ENCODE data around the gene CELF1. TPM values are rescaled to one million over a fixed set of nuclear protein-coding genes. Genes with fewer than 3 reads are reported as not detected.
A peak's percentile ranks its signal among the peaks of the same experiment; 100 is the strongest.

The CELF1 gene
- total RNA-seq, 4 donors from 2014 or later, result 82.9 to 248 (median 96.7) TPM

DNA sequence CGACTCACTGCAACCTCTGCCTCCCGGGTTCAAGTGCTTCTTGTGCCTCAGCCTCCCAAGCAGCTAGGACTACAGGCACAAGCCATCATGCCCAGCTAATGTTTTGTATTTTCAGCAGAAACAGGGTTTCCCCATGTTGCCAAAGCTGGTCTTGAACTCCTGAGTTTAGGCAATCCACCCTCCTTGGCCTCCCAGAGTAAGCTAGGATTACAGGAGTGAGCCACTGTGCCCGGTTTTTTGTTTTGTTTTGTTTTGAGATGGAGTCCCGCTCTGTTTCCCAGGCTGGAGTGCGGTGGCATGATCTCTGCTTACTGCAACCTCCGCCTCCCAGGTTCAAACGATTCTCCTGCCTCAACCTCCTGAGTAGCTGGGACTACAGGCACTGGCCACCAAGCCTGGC is 41.0 kb downstream of the CELF1 start:
- intact Hi-C loops (cut with DNase I; ENCODE audit: low total_unique reads), result no loop called here
- H3K27ac ChIP-seq, result peak overlapping the region in 1 of 4 donors; percentile 1
- in situ Hi-C loops (cut with MboI; ENCODE audit: low pct_ligation_motif_present in 1 of 4, low pct_unique_long_range_greater_than_20kb in 1 of 4, low sequenced_read_pairs in 3 of 4), result no loop called here
- WGBS, 2 donors (ENCODE audit: low coverage in 1 of 2), result 40 to 83% methylated on average over 1 to 7 of the region's 7 CpGs
- H3K4me3 ChIP-seq, result no peak overlapping the region
- no peaks in the 10 kb centered on the region for H3K27me3 ChIP-seq
- DNase-seq, result no peak
- H3K9me3 ChIP-seq, result no peaks in the 10 kb centered on the region
- peaks cover 36 to 94% (median 60%) of the 10 kb centered on the region in 4 donors for H3K4me1 ChIP-seq
- TF ChIP-seq, protein P1, sequence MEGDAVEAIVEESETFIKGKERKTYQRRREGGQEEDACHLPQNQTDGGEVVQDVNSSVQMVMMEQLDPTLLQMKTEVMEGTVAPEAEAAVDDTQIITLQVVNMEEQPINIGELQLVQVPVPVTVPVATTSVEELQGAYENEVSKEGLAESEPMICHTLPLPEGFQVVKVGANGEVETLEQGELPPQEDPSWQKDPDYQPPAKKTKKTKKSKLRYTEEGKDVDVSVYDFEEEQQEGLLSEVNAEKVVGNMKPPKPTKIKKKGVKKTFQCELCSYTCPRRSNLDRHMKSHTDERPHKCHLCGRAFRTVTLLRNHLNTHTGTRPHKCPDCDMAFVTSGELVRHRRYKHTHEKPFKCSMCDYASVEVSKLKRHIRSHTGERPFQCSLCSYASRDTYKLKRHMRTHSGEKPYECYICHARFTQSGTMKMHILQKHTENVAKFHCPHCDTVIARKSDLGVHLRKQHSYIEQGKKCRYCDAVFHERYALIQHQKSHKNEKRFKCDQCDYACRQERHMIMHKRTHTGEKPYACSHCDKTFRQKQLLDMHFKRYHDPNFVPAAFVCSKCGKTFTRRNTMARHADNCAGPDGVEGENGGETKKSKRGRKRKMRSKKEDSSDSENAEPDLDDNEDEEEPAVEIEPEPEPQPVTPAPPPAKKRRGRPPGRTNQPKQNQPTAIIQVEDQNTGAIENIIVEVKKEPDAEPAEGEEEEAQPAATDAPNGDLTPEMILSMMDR (IDR thresholded peaks at IDR 0.05), result no peak
- TF ChIP-seq POLR2AphosphoS5 (IDR thresholded peaks at IDR 0.05) (no peak), EP300 (IDR thresholded peaks at IDR 0.05; ENCODE audit: low read depth) (no peak), POLR2A (IDR thresholded peaks at IDR 0.05) (no peak)
- H3K36me3 ChIP-seq, result no peaks in the 10 kb centered on the region

DNA sequence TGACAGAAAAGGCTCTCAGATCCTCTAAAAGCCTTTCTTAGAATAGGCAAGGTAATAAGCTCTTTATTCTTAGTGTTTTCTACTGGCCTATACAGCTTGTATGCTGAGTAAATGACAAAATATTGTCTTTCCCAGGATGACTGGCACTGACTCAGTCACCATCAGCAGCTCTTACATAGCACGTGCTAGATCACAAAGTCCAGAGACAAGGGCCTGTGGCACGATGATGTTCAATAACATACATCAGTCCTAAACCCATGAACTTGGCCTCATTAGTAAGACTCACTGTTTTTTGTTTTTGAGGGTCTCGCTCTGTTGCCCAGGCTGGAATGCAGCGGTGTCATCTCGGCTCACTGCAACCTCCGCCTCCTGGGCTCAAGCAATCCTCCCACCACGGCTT is 42.7 kb downstream of the CELF1 start:
- Histone ChIP-seq H3K36me3 (no peaks in the 10 kb centered on the region), H3K27ac (peak overlapping the region in 3 of 4 donors; percentile 56 to 79 (median 77)), H3K9me3 (no peaks in the 10 kb centered on the region), H3K27me3 (no peaks in the 10 kb centered on the region), H3K4me1 (peaks cover 27 to 82% (median 52%) of the 10 kb centered on the region in 4 donors), H3K4me3 (no peak overlapping the region)
- intact Hi-C loops (cut with DNase I; ENCODE audit: low total_unique reads), result no loop called here
- TF ChIP-seq EP300 (IDR thresholded peaks at IDR 0.05; ENCODE audit: low read depth) (no peak), POLR2A (IDR thresholded peaks at IDR 0.05) (no peak), POLR2AphosphoS5 (IDR thresholded peaks at IDR 0.05) (no peak)
- TF ChIP-seq, protein P1 (IDR thresholded peaks at IDR 0.05), result no peak
- in situ Hi-C loops (cut with MboI; ENCODE audit: low pct_ligation_motif_present in 1 of 4, low pct_unique_long_range_greater_than_20kb in 1 of 4, low sequenced_read_pairs in 3 of 4), result no loop called here
- no peak for DNase-seq
- 87% methylated on average over 7 of the region's 7 CpGs; no CpG with 5 or more reads in 1 of the 2 donors for WGBS, 2 donors (ENCODE audit: low coverage in 1 of 2)

DNA sequence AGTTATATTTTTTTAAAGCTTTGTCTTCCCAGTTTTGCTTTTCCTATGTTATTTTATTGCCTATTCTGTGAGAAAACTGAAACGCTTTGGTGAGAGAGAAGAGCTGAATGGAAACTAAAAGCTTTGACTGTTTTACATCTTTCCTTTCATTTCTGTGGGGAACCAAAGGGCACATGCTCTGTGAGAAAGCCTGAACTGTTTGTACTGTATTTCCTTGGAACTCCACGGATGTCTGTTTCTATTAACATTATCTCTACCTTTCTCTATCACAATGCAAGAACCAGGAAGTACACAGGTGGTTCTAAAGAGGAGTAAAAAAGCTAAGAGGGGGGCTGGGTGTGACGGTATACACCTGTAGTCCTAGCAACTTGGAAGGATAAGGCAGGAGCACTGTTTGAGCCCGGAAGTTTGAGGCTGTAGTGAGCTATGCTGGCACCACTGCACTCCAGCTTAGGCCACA is 43.8 kb downstream of the CELF1 start:
- in situ Hi-C loops (cut with MboI; ENCODE audit: low pct_ligation_motif_present in 1 of 4, low pct_unique_long_range_greater_than_20kb in 1 of 4, low sequenced_read_pairs in 3 of 4), result no loop called here
- peak overlapping the region in 1 of 4 donors; percentile 13 for H3K4me3 ChIP-seq
- no peaks in the 10 kb centered on the region for H3K27me3 ChIP-seq
- peak overlapping the region; percentile 56 to 79 (median 72) for H3K27ac ChIP-seq
- H3K9me3 ChIP-seq, result no peaks in the 10 kb centered on the region
- intact Hi-C loops (cut with DNase I; ENCODE audit: low total_unique reads), result no loop called here
- H3K4me1 ChIP-seq, result peaks cover 21 to 73% (median 46%) of the 10 kb centered on the region in 4 donors
- TF ChIP-seq POLR2A (IDR thresholded peaks at IDR 0.05) (no peak), POLR2AphosphoS5 (IDR thresholded peaks at IDR 0.05) (peak in 1 of 3 donors; percentile 16)
- TF ChIP-seq, protein P1 (IDR thresholded peaks at IDR 0.05), result no peak
- DNase-seq, result peak; percentile 51
- 24 to 32% methylated on average over 2 to 4 of the region's 4 CpGs for WGBS, 2 donors (ENCODE audit: low coverage in 1 of 2)
- H3K36me3 ChIP-seq, result no peaks in the 10 kb centered on the region

DNA sequence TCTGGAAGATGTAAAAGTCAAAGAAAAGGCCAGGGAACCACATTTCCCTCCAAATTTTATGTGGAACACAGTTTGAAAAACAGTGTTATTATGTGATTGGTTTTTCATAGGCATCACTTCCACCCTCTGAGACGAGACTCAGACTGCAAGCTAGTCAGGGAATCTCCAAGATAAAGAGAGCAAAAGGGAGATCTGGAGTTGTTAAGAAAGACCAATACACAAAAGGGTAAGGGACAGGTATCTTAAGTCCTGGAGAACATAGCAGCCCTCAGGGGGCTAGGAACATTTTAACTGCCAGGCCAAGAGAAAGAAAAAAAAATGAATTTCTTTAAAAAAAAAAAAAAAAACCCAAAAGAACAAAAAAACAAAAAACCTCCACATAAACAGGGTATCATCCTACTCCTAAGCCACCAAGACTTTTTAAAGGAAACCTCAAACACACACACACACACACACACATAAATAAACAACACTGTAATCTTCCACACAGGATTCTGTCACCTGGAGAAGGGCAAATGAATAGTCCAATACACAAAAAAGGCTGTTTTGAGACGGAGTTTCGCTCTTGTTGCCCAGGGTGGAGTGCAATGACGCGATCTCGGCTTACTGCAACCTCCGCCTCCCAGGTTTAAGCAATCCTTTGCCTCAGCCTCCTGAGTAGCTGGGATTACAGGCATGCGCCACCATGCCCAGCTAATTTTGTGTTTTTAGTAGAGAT is 44.5 kb downstream of the CELF1 start:
- H3K27me3 ChIP-seq, result no peaks in the 10 kb centered on the region
- in situ Hi-C loops (cut with MboI; ENCODE audit: low pct_ligation_motif_present in 1 of 4, low pct_unique_long_range_greater_than_20kb in 1 of 4, low sequenced_read_pairs in 3 of 4), result no loop called here
- no peak overlapping the region for H3K4me3 ChIP-seq
- 73 to 75% methylated on average over 1 to 8 of the region's 8 CpGs for WGBS, 2 donors (ENCODE audit: low coverage in 1 of 2)
- intact Hi-C loops (cut with DNase I; ENCODE audit: low total_unique reads), result no loop called here
- H3K36me3 ChIP-seq, result no peaks in the 10 kb centered on the region
- H3K9me3 ChIP-seq, result no peaks in the 10 kb centered on the region
- H3K27ac ChIP-seq, result peak overlapping the region; percentile 56 to 79 (median 72)
- TF ChIP-seq, protein P1 (IDR thresholded peaks at IDR 0.05), result no peak
- TF ChIP-seq POLR2AphosphoS5 (IDR thresholded peaks at IDR 0.05), result no peak
- no peak for TF ChIP-seq EP300 (IDR thresholded peaks at IDR 0.05; ENCODE audit: low read depth)
- no peak for TF ChIP-seq POLR2A (IDR thresholded peaks at IDR 0.05)
- no peak for DNase-seq
- peaks cover 21 to 73% (median 48%) of the 10 kb centered on the region in 4 donors for H3K4me1 ChIP-seq
